ENCODE measurements around the gene VRK1. TPM values are rescaled to one million over a fixed set of nuclear protein-coding genes. Genes with fewer than 3 reads are reported as not detected.

The VRK1 gene
- total and polyA plus RNA-seq, 5 donors from 2014 or later = 30.1 to 53.1 (median 42.1) TPM

DNA sequence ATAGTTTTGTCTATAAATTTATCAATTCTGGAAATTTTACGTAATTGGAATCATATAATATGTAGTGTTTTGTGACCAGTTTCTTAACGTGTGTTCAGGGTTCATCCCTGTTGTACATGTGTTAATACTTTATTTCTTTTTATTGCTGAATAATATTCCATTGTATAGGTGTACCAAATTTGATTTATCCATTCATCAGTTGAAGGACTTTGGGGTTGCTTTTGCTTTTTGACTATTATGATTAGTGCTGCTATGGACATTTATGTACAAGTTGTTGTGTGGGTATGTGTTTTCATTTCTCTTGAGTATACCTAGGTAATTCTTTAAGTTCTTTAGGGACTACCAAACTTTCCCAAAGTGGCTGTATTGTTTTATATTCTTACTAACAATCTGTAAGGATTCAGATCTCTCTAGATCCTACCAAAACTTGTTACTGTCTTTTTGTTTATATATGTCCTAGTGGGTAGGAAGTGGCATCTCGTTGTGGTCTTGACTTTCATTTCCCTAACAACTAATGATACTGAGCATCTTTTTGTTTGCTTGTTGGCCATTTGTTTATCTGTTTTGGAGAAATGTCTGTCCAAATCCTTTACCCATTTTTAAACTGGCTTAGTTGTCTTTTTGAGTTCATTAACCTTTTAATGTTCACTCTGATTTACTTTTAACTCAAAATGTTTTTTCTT, 14.9 kb downstream of the VRK1 start:
- Mint-ChIP-seq H3K4me3 (no peak overlapping the region), H3K4me1 (peaks cover 45 to 67% (median 55%) of the 10 kb centered on the region in 4 donors)
- ATAC-seq (ENCODE audit: low read depth in 2 of 2) = no peak

DNA sequence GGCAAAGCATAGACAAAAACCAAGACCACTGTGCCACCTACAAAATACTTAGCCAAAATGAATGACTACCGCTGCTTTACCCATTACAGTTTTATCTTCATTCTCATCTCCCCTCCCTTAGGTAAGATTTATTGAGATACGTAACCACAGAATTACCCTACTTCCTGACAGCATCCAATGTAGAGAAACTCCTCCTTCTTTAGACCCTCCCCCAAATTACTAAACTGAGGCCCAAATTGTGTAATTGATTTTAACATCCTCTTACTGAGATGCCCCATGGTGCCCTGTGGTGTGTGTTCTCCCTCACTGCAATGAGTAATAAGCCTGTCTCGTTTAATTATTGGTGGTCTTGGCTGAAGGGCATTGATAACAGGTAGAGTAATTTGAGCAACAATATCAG, 19.1 kb downstream of the VRK1 start:
- Histone ChIP-seq H3K27ac (ENCODE audit: insufficient read depth, low read length, poor library complexity, severe bottlenecking) (no peak overlapping the region), H3K4me3 (ENCODE audit: low read depth, low read length) (no peak overlapping the region), H3K36me3 (ENCODE audit: control insufficient read depth, insufficient read depth, low read length) (no peaks in the 10 kb centered on the region), H3K4me1 (ENCODE audit: control insufficient read depth, insufficient read depth, low read length, poor library complexity, severe bottlenecking) (peaks cover 7% of the 10 kb centered on the region), H3K27me3 (ENCODE audit: control insufficient read depth, insufficient read depth, low read length) (no peaks in the 10 kb centered on the region), H3K9me3 (ENCODE audit: control insufficient read depth in 2 of 2, low read length in 2 of 2) (no peaks in the 10 kb centered on the region)
- H3K4me3 Mint-ChIP-seq = no peak overlapping the region
- DNase-seq = peak in 1 of 3 donors; percentile 3
- H3K9me3 Mint-ChIP-seq = peaks cover 0 to 2% (median 0%) of the 10 kb centered on the region in 7 donors
- H3K4me1 Mint-ChIP-seq = peaks cover 38 to 52% (median 43%) of the 10 kb centered on the region in 4 donors
- H3K27ac Mint-ChIP-seq = peak overlapping the region in 1 of 3 donors; percentile 9
- ATAC-seq (ENCODE audit: low read depth in 2 of 2) = no peak
- peaks cover 15% of the 10 kb centered on the region for H3K36me3 Mint-ChIP-seq
- no peaks in the 10 kb centered on the region for H3K27me3 Mint-ChIP-seq

More for the DNA sequence above, 14.9 kb downstream of the VRK1 start:
- Mint-ChIP-seq H3K27ac (no peak overlapping the region), H3K27me3 (no peaks in the 10 kb centered on the region), H3K36me3 (peaks cover 5% of the 10 kb centered on the region), H3K9me3 (peaks cover 0 to 2% (median 0%) of the 10 kb centered on the region in 7 donors)
- Histone ChIP-seq H3K4me3 (ENCODE audit: low read depth, low read length) (no peak overlapping the region), H3K27me3 (ENCODE audit: control insufficient read depth, insufficient read depth, low read length) (no peaks in the 10 kb centered on the region), H3K9me3 (ENCODE audit: control insufficient read depth in 2 of 2, low read length in 2 of 2) (no peaks in the 10 kb centered on the region), H3K36me3 (ENCODE audit: control insufficient read depth, insufficient read depth, low read length) (peaks cover 1% of the 10 kb centered on the region), H3K4me1 (ENCODE audit: control insufficient read depth, insufficient read depth, low read length, poor library complexity, severe bottlenecking) (peaks cover 7% of the 10 kb centered on the region), H3K27ac (ENCODE audit: insufficient read depth, low read length, poor library complexity, severe bottlenecking) (no peak overlapping the region)
- no peak for DNase-seq

GRCh38 chr14:96817750-96818666, 20.8 kb downstream of the VRK1 start:
- no peaks in the 10 kb centered on the region for H3K27me3 ChIP-seq (ENCODE audit: control insufficient read depth, insufficient read depth, low read length)
- DNase-seq (no peak), ATAC-seq (ENCODE audit: low read depth in 2 of 2) (no peak)
- no peak overlapping the region for H3K4me3 ChIP-seq (ENCODE audit: low read depth, low read length)
- H3K36me3 Mint-ChIP-seq = peaks cover 15% of the 10 kb centered on the region
- peaks cover 7% of the 10 kb centered on the region for H3K4me1 ChIP-seq (ENCODE audit: control insufficient read depth, insufficient read depth, low read length, poor library complexity, severe bottlenecking)
- H3K27ac ChIP-seq (ENCODE audit: insufficient read depth, low read length, poor library complexity, severe bottlenecking) = no peak overlapping the region
- no peak overlapping the region for H3K4me3 Mint-ChIP-seq
- H3K27me3 Mint-ChIP-seq = no peaks in the 10 kb centered on the region
- H3K27ac Mint-ChIP-seq = no peak overlapping the region
- H3K4me1 Mint-ChIP-seq = peaks cover 31 to 43% (median 34%) of the 10 kb centered on the region in 4 donors
- H3K9me3 ChIP-seq (ENCODE audit: control insufficient read depth in 2 of 2, low read length in 2 of 2) = no peaks in the 10 kb centered on the region
- no peaks in the 10 kb centered on the region for H3K9me3 Mint-ChIP-seq
- no peaks in the 10 kb centered on the region for H3K36me3 ChIP-seq (ENCODE audit: control insufficient read depth, insufficient read depth, low read length)

GRCh38 chr14:96821501-96821900, 24.3 kb downstream of the VRK1 start:
- H3K27ac Mint-ChIP-seq = no peak overlapping the region
- ATAC-seq (ENCODE audit: low read depth in 2 of 2) (no peak), DNase-seq (no peak)
- no peaks in the 10 kb centered on the region for H3K27me3 Mint-ChIP-seq
- no peaks in the 10 kb centered on the region for H3K4me1 ChIP-seq (ENCODE audit: control insufficient read depth, insufficient read depth, low read length, poor library complexity, severe bottlenecking)
- no peak overlapping the region for H3K4me3 ChIP-seq (ENCODE audit: low read depth, low read length)
- peaks cover 0 to 2% (median 0%) of the 10 kb centered on the region in 7 donors for H3K9me3 Mint-ChIP-seq
- no peaks in the 10 kb centered on the region for H3K9me3 ChIP-seq (ENCODE audit: control insufficient read depth in 2 of 2, low read length in 2 of 2)
- H3K27ac ChIP-seq (ENCODE audit: insufficient read depth, low read length, poor library complexity, severe bottlenecking) = no peak overlapping the region
- H3K4me3 Mint-ChIP-seq = no peak overlapping the region
- no peaks in the 10 kb centered on the region for H3K27me3 ChIP-seq (ENCODE audit: control insufficient read depth, insufficient read depth, low read length)
- peaks cover 22% of the 10 kb centered on the region for H3K36me3 Mint-ChIP-seq
- no peaks in the 10 kb centered on the region for H3K36me3 ChIP-seq (ENCODE audit: control insufficient read depth, insufficient read depth, low read length)
- peaks cover 22 to 37% (median 27%) of the 10 kb centered on the region in 4 donors for H3K4me1 Mint-ChIP-seq

- Histone ChIP-seq H3K36me3 (ENCODE audit: control insufficient read depth, insufficient read depth, low read length) (no peaks in the 10 kb centered on the region), H3K4me1 (ENCODE audit: control insufficient read depth, insufficient read depth, low read length, poor library complexity, severe bottlenecking) (no peaks in the 10 kb centered on the region), H3K27ac (ENCODE audit: insufficient read depth, low read length, poor library complexity, severe bottlenecking) (no peak overlapping the region), H3K27me3 (ENCODE audit: control insufficient read depth, insufficient read depth, low read length) (no peaks in the 10 kb centered on the region), H3K9me3 (ENCODE audit: control insufficient read depth in 2 of 2, low read length in 2 of 2) (no peaks in the 10 kb centered on the region), H3K4me3 (ENCODE audit: low read depth, low read length) (no peak overlapping the region)
- Mint-ChIP-seq H3K9me3 (peaks cover 0 to 5% (median 0%) of the 10 kb centered on the region in 7 donors), H3K36me3 (peaks cover 32% of the 10 kb centered on the region), H3K4me1 (peaks cover 18 to 42% (median 27%) of the 10 kb centered on the region in 4 donors), H3K4me3 (no peak overlapping the region), H3K27ac (no peak overlapping the region), H3K27me3 (no peaks in the 10 kb centered on the region)
- DNase-seq (no peak), ATAC-seq (ENCODE audit: low read depth in 2 of 2) (no peak)
These were observed 26.5 kb downstream of the VRK1 start for GRCh38 chr14:96823652-96824051.

DNA sequence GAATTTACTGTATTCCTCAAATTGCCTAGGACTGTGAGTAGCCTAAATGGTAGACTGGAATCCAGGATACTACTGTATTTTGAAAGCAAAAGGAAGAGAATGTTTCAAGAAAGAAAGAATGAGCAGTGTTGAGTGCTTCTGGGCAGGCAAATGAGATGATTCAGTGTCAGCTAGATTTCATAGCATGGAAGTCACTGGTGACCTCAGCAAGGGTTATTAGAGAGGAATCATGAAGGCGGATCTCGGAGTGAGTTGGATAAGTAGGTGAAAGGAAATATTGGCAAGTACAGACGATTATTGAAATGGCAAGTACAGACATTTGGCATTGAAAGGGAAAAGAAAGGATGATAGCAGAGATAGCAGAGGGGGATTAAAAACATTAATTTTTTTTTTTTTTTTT, 27.1 kb downstream of the VRK1 start:
- Histone ChIP-seq H3K4me3 (ENCODE audit: low read depth, low read length) (no peak overlapping the region), H3K4me1 (ENCODE audit: control insufficient read depth, insufficient read depth, low read length, poor library complexity, severe bottlenecking) (no peaks in the 10 kb centered on the region), H3K27me3 (ENCODE audit: control insufficient read depth, insufficient read depth, low read length) (no peaks in the 10 kb centered on the region), H3K36me3 (ENCODE audit: control insufficient read depth, insufficient read depth, low read length) (no peaks in the 10 kb centered on the region), H3K27ac (ENCODE audit: insufficient read depth, low read length, poor library complexity, severe bottlenecking) (no peak overlapping the region), H3K9me3 (ENCODE audit: control insufficient read depth in 2 of 2, low read length in 2 of 2) (no peaks in the 10 kb centered on the region)
- peaks cover 19 to 43% (median 26%) of the 10 kb centered on the region in 4 donors for H3K4me1 Mint-ChIP-seq
- H3K9me3 Mint-ChIP-seq = peaks cover 0 to 10% (median 2%) of the 10 kb centered on the region in 7 donors
- H3K27me3 Mint-ChIP-seq = no peaks in the 10 kb centered on the region
- no peak overlapping the region for H3K27ac Mint-ChIP-seq
- H3K36me3 Mint-ChIP-seq = peaks cover 32% of the 10 kb centered on the region
- H3K4me3 Mint-ChIP-seq = no peak overlapping the region
- no peak for DNase-seq
- no peak for ATAC-seq (ENCODE audit: low read depth in 2 of 2)

- no peak overlapping the region for H3K27ac ChIP-seq (ENCODE audit: insufficient read depth, low read length, poor library complexity, severe bottlenecking)
- H3K27me3 ChIP-seq (ENCODE audit: control insufficient read depth, insufficient read depth, low read length) = no peaks in the 10 kb centered on the region
- Mint-ChIP-seq H3K36me3 (peaks cover 38% of the 10 kb centered on the region), H3K9me3 (peaks cover 0 to 22% (median 5%) of the 10 kb centered on the region in 7 donors), H3K4me1 (peaks cover 22 to 41% (median 33%) of the 10 kb centered on the region in 4 donors), H3K27me3 (no peaks in the 10 kb centered on the region), H3K4me3 (no peak overlapping the region), H3K27ac (no peak overlapping the region)
- no peaks in the 10 kb centered on the region for H3K4me1 ChIP-seq (ENCODE audit: control insufficient read depth, insufficient read depth, low read length, poor library complexity, severe bottlenecking)
- H3K4me3 ChIP-seq (ENCODE audit: low read depth, low read length) = no peak overlapping the region
- no peaks in the 10 kb centered on the region for H3K36me3 ChIP-seq (ENCODE audit: control insufficient read depth, insufficient read depth, low read length)
- no peak for DNase-seq
- peaks cover 0 to 3% of the 10 kb centered on the region in 2 experiments for H3K9me3 ChIP-seq (ENCODE audit: control insufficient read depth in 2 of 2, low read length in 2 of 2)
- no peak for ATAC-seq (ENCODE audit: low read depth in 2 of 2)
These were observed 29.6 kb downstream of the VRK1 start for GRCh38 chr14:96826818-96827217.
